HepG2 (cell line): ENCODE data around the gene TARDBP. TPM values are rescaled to one million over a fixed set of nuclear protein-coding genes. Genes with fewer than 3 reads are reported as not detected.
A peak's percentile ranks its signal among the peaks of the same experiment; 100 is the strongest.

Experiments
- AGO2 ChIP-seq: fragments of 200-400 bp; formaldehyde crosslinking; optimal IDR thresholded peaks from 2 replicates; pipeline ENCODE3; 2017; ENCODE audit warnings: mild to moderate bottlenecking, low read depth, low read length, moderate library complexity
- BRF2 ChIP-seq: sonication (generic); formaldehyde crosslinking; IDR thresholded peaks from 2 replicates; pipeline ENCODE4 v1.8.1; 2022; ENCODE audit warnings: mild to moderate bottlenecking, missing genetic modification reagents
- ESRRA ChIP-seq: sonication (generic); formaldehyde crosslinking; IDR thresholded peaks from 2 replicates; pipeline ENCODE4 v1.5.1; 2020; ENCODE audit warnings: mild to moderate bottlenecking, low read depth, missing genetic modification reagents
- NRL ChIP-seq: sonication (generic); formaldehyde crosslinking; IDR thresholded peaks from 2 replicates; pipeline ENCODE4 v1.5.0; 2020; ENCODE audit warnings: missing genetic modification reagents, mild to moderate bottlenecking, moderate library complexity, borderline replicate concordance
- PAF1 ChIP-seq: IDR thresholded peaks from 2 replicates; pipeline ENCODE4 v1.6.1; 2016; ENCODE audit warnings: missing genetic modification reagents, missing compliant biosample characterization
- POLR2A ChIP-seq, 2 experiments: IDR thresholded peaks; 2 replicates each; pipeline ENCODE4 v1.6.1; 2011; ENCODE audit warnings: low read depth in 2 of 2, low read length in 2 of 2, mild to moderate bottlenecking in 1 of 2, moderate library complexity in 1 of 2; ENCODE audit not compliant: insufficient read depth in 1 of 2
- REPIN1 ChIP-seq: sonication (generic); formaldehyde crosslinking; IDR thresholded peaks from 2 replicates; pipeline ENCODE4 v1.8.0; 2022; ENCODE audit warnings: missing genetic modification reagents, low read depth, mild to moderate bottlenecking, borderline replicate concordance
- RFXAP ChIP-seq: sonication (generic); formaldehyde crosslinking; IDR thresholded peaks from 2 replicates; pipeline ENCODE4 v1.4.0; 2020; ENCODE audit warnings: missing genetic modification reagents, borderline replicate concordance
- TBX2 ChIP-seq: sonication (generic); formaldehyde crosslinking; IDR thresholded peaks from 2 replicates; pipeline ENCODE4 v1.5.0; 2020; ENCODE audit warnings: missing genetic modification reagents, mild to moderate bottlenecking, borderline replicate concordance
- ZC3H4 ChIP-seq: sonication (generic); formaldehyde crosslinking; IDR thresholded peaks from 2 replicates; pipeline ENCODE4 v1.4.0; 2020; ENCODE audit warnings: missing genetic modification reagents, borderline replicate concordance
- ZKSCAN1 ChIP-seq: fragments of 150-350 bp; IDR thresholded peaks from 2 replicates; pipeline ENCODE4 v1.6.1; 2014; ENCODE audit warnings: low read length
- ZNF205 ChIP-seq: IDR thresholded peaks from 2 replicates; pipeline ENCODE4 v1.6.1; 2018; ENCODE audit warnings: missing biosample characterization, missing genetic modification reagents
- ZNF891 ChIP-seq: sonication (generic); formaldehyde crosslinking; IDR thresholded peaks from 2 replicates; pipeline ENCODE4 v1.5.0; 2020; ENCODE audit warnings: mild to moderate bottlenecking, missing genetic modification reagents
- polyA plus RNA-seq, 8 experiments: library from polyadenylated mRNA; depleted of rRNA in 3 of 8; stranded (reverse) in 7 of 8; unstranded in 1 of 8; fragments of >200 nt; fragmentation: Illumina TruSeq in 4 of 8; extraction: Trizol in 4 of 8; gene quantifications; 2 replicates each; pipeline versions ENCODE4 v1.2.1 to v1.2.3, GENCODE V29; 2011 to 2016; ENCODE audit warnings: low read depth in 4 of 8, missing spikeins in 1 of 8, mixed read lengths in 1 of 8; ENCODE audit not compliant: insufficient read depth in 1 of 8
- total RNA-seq, 5 experiments: library from RNA; depleted of rRNA; stranded (reverse); fragments of >200 nt; fragmentation: Illumina TruSeq; extraction: Trizol; gene quantifications; 2 replicates each; pipeline ENCODE4 v1.2.3, GENCODE V29; 2016; ENCODE audit warnings: low read depth in 1 of 5
- TF ChIP-seq, protein P1 (sequence below): sonication (generic); formaldehyde crosslinking; IDR thresholded peaks from 2 replicates; pipeline ENCODE4 v1.9.0; 2022; ENCODE audit warnings: missing genetic modification reagents, mild to moderate bottlenecking, borderline replicate concordance
- TF ChIP-seq, protein P2 (sequence below): IDR thresholded peaks from 2 replicates; pipeline ENCODE4 v1.6.1; 2012; ENCODE audit warnings: inconsistent platforms
- TF ChIP-seq, protein P3 (sequence below): IDR thresholded peaks from 2 replicates; pipeline ENCODE4 v1.6.1; 2016; ENCODE audit warnings: missing compliant biosample characterization, missing genetic modification reagents, borderline replicate concordance
- TF ChIP-seq, protein P4 (sequence below): sonication (generic); formaldehyde crosslinking; IDR thresholded peaks from 2 replicates; pipeline ENCODE4 v1.8.0; 2022; ENCODE audit warnings: mild to moderate bottlenecking, missing genetic modification reagents

TARDBP gene
- total and polyA plus RNA-seq, 2 of the 13 experiments (the other 11 are each of a cell fraction or from before 2014, with no cell fraction given), result 62.4 to 93.0 TPM

DNA sequence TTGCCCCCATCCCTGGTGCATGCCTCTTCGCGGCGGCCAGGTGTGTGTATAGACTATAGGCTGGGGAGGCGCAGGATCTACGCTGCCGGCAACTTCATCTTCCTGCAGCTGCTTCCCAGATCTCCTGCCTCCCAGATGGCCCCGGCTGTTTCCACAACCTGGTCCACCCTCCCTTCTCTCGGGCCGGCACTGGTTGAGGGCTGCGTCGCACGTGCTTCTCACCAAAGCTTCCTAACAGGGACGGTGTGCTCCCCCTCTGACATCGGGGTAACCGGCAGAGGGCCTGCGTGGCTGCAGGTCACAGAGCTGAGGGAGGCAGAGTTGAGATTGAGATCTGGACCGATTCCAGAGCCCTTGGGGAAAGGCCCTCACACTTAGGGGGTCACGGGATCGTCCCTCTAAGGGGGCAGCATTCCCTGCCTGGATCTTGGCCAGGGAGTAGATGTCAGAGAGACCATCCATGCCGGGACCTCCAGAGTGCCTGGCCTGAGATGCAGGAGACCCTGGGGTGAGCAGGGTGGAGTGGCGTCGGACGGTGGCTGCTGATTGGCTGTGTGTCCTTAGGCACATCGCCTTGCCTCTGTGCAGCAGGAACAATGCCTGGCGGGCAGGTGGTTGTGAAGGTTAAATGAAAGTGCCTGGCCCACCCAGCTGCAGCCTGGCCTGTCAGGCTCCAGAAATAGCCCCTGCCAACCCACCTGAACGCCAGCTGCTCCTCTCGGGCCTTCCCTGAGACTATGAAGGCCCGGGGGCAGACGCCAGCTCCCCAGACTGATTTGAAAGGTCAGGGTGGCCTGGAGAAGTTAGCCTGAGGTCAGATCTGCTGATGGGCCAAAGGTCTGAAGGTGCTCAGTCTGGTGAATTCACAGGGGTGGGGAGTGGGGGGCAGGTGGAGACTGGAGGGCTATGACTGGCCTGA lies 40.6 kb downstream of the TARDBP start (continued):
- peak; percentile 73; the same call in 1 of the 2 replicates for TF ChIP-seq ZC3H4 (CRISPR knock-in tag)
- TF ChIP-seq, protein P1, sequence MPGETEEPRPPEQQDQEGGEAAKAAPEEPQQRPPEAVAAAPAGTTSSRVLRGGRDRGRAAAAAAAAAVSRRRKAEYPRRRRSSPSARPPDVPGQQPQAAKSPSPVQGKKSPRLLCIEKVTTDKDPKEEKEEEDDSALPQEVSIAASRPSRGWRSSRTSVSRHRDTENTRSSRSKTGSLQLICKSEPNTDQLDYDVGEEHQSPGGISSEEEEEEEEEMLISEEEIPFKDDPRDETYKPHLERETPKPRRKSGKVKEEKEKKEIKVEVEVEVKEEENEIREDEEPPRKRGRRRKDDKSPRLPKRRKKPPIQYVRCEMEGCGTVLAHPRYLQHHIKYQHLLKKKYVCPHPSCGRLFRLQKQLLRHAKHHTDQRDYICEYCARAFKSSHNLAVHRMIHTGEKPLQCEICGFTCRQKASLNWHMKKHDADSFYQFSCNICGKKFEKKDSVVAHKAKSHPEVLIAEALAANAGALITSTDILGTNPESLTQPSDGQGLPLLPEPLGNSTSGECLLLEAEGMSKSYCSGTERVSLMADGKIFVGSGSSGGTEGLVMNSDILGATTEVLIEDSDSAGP (CRISPR knock-in tag), result peak; percentile 59; the same call in 1 of the 2 replicates
- TF ChIP-seq AGO2, result peak; percentile 93
- no peak for TF ChIP-seq ZKSCAN1
- TF ChIP-seq PAF1 (CRISPR knock-in tag), result 0 out of 2 replicates have a peak, but pooled peaks have one; percentile 12
- TF ChIP-seq, protein P2, sequence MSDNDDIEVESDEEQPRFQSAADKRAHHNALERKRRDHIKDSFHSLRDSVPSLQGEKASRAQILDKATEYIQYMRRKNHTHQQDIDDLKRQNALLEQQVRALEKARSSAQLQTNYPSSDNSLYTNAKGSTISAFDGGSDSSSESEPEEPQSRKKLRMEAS, result 0 out of 2 replicates have a peak, but pooled peaks have one; percentile 41
- no peak for TF ChIP-seq RFXAP
- TF ChIP-seq POLR2A (IDR thresholded peaks at IDR 0.05; ENCODE audit: insufficient read depth in 1 of 2, low read depth in 2 of 2, low read length in 2 of 2), result peak in 1 of 2 experiments; percentile 58
- no peak for TF ChIP-seq TBX2 (CRISPR knock-in tag)
- no peak for TF ChIP-seq ZNF205 (CRISPR knock-in tag)
- TF ChIP-seq, protein P3, sequence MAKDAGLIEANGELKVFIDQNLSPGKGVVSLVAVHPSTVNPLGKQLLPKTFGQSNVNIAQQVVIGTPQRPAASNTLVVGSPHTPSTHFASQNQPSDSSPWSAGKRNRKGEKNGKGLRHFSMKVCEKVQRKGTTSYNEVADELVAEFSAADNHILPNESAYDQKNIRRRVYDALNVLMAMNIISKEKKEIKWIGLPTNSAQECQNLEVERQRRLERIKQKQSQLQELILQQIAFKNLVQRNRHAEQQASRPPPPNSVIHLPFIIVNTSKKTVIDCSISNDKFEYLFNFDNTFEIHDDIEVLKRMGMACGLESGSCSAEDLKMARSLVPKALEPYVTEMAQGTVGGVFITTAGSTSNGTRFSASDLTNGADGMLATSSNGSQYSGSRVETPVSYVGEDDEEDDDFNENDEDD (CRISPR knock-in tag), result 0 out of 2 replicates have a peak, but pooled peaks have one; percentile 24
- no peak for TF ChIP-seq BRF2
- peak; percentile 64; the same call in 1 of the 2 replicates for TF ChIP-seq ZNF891 (CRISPR knock-in tag)
- TF ChIP-seq, protein P4, sequence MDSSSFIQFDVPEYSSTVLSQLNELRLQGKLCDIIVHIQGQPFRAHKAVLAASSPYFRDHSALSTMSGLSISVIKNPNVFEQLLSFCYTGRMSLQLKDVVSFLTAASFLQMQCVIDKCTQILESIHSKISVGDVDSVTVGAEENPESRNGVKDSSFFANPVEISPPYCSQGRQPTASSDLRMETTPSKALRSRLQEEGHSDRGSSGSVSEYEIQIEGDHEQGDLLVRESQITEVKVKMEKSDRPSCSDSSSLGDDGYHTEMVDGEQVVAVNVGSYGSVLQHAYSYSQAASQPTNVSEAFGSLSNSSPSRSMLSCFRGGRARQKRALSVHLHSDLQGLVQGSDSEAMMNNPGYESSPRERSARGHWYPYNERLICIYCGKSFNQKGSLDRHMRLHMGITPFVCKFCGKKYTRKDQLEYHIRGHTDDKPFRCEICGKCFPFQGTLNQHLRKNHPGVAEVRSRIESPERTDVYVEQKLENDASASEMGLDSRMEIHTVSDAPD, result no peak
- no peak for TF ChIP-seq ESRRA (CRISPR knock-in tag)
- TF ChIP-seq REPIN1, result 0 out of 2 replicates have a peak, but pooled peaks have one; percentile 22
- TF ChIP-seq NRL, result peak; percentile 51; the same call in 1 of the 2 replicates
- TF ChIP-seq, all 625 proteins: peak for 19
